ENCODE measurements around the gene SLC29A2.

The SLC29A2 gene, protein sequence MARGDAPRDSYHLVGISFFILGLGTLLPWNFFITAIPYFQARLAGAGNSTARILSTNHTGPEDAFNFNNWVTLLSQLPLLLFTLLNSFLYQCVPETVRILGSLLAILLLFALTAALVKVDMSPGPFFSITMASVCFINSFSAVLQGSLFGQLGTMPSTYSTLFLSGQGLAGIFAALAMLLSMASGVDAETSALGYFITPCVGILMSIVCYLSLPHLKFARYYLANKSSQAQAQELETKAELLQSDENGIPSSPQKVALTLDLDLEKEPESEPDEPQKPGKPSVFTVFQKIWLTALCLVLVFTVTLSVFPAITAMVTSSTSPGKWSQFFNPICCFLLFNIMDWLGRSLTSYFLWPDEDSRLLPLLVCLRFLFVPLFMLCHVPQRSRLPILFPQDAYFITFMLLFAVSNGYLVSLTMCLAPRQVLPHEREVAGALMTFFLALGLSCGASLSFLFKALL

DNA sequence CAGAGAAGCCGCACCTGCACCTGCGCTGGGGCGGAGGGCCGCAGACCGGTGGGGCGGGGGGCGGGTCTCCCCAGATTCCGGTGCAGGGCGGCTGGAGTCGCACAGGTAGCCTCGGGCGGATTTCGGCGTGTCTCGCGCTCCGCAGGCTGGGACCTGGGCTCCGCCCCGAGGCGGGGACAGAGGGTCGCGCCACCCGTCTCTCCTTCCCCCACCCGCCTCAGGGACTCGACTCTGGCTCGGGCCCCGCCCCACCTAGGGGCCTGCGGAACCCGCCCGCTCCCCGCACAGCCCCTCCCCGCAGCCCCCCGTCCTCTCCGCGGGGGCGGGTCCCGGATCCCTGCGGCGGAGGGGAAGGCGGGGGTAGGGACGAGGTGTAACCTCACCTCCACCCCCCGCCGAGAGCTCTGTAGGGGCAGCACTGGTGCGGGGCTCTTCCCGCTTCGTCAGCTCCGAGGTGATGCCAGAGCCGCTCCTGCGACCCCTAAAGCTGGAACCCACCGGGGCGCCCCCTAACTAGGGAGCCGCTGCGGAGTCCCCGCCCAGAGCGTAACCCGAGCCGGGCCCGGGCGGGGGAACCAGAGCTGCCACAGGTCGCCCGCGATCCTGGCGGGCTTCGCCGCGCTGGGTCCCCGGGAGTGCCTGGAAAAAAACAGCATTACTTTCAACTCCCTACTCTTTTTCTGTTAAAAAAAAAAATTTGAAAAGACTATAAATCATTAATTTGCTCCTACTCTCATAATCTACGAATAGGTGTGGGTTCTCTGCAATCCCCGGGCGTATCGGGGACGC is at the start of gene SLC29A2:
Gene SLC29A2 (minus strand): TSS at position 134 of the 789 bp plus-strand sequence. CDS start 169 bp downstream, outside the sequence.
- DNase-seq, result peak; percentile 90

DNA sequence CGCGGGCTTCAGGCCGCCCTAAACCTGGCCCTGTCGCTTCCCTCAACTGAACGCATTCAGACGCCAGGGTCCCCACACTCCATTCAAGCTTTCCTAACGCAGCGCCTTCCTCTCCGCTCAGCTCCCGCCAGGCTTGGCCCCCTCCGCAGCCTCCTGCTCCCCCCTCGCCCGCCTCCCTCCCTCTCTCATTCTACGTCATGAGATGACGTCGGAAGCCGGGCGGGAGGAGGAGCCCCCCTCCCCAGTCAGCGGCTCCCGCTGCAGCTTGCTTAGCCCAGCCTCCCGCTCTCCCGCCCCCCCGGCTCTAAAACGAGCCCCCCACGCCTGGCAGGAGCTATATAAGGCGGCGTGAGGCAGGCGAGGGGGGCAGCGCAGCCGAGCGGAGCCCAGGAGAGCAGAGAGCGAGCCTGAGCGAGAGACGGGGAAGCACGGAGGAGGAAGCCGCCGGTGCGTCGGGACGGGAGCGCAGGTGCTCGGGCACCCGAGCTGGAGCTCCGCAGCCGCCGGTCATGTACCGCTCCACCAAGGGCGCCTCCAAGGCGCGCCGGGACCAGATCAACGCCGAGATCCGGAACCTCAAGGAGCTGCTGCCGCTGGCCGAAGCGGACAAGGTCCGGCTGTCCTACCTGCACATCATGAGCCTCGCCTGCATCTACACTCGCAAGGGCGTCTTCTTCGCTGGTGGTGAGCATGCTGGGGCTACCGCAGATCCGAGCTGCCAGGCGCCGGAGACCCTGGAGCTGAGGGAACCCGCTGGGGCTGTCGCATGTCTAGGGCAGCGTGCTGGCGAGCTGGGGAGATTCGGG is 49.3 kb upstream of the SLC29A2 start, which contains the start of gene NPAS4:
Gene NPAS4 (plus strand): TSS at position 365 of the 806 bp plus-strand sequence. CDS start 145 bp downstream, at position 510.
- DNase-seq, result no peak

DNA sequence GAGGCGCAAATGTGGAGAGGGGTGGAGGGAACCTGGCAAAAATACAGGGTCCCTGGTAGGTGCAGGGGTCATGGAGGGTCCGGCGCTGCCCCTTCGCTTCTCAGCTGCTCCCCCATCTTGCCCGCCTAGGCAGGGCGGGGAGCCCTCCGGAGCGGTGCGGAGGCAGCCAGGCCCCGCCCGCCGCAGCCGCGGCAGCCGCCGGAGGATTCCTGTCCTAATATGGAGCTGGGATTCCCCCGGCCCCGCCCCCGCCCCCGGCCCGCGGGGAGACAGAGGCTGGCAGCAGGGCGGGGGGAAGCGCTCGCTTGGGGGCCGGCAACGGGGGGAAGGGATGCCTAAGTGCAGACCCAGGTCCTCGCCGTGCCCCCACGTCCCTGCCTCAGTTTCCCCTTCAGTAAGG is 48.3 kb upstream of the SLC29A2 start:
- no peak for DNase-seq

DNA sequence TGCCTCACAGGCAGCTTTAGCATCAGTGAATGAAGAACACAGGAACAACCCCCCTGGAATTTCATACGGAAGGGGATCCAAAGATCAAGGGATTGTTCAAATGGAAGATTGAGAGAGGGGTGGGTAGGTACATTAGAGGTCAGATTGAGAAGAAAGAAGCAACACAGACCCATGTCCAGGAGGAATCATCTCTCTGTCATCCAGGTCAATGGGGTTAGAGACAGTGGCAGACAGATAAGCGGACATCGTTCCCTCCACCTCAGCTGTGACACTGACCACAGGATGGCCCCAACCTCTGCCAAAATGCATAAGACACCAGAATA is 47.4 kb upstream of the SLC29A2 start:
- no peak for DNase-seq

DNA sequence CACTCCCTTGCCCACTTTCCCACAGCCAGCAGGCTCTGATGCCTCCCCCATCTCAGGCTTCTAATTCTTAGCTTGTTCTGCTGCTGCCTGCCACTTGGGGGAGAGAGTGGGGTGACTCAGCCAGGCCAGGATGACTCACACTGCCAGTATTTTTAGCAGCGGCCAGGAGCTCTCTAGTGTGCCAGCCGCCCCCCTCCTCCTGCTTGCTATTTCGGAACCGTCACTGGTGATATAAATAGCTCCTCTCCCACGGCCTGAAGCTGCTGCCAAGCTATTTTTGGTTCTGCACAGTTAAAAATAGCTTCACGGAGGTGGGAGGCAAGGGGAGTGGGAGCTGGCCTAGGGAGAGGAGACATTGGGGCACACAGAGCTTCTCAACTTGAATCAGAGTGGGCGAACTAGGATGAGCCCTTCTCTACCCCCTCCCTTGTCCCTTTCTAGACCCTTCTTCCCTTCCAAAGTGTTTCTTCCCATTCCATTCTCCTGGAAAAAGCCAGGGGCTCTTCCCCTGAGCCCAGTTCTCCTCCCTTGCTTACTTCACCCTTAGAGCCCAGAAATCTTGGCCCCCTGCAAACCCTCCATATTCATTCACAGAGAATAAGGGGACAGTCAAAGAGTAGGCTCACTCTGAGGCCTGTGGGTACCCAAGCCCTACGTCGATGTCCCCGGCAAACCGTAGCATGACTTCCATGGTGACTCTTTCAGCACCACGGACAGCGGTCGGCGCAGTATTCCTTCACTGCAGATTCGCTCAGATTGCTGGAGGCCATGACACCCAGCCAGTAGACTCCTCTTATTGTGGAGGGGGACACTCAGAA is 46.8 kb upstream of the SLC29A2 start:
- DNase-seq, result peak; percentile 71

DNA sequence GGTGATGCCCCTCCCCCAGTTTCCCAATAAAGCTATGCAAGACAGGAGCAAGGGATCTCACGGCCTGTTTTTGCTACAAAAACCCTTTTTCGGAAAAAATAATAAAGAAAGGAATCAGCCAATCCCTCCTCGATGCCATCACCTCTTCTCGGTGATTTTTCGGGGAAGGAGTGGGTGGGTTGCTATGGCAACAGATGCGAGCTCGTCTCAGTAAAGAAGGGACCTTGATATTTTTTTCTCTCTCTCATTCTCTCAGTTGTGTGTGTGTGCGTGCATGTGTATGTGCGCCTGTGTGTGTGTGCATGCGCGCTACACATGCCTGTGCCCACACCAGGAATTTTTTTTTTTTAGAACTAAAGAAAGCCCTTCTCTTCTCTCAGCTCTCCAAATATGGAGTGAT is 45.4 kb upstream of the SLC29A2 start:
- DNase-seq, result no peak

DNA sequence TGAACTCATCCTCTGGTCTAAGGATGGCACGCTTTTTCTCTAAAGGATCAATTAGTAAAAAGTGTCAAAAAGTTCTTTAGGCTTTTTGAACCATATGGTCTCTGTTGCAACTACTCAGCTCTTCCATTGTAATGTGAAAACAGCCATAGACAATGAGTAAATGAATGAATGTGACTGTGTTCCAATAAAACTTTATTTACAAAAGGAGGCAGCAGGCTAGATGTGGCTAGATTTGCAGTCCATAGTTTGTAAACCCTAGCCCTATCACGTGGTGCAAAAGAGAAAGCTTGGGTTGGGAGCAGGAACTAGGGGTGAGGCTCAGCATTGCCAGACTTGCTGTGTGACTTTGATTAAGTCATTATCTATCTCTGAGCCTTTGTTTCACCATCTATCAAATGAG is 43.9 kb upstream of the SLC29A2 start:
- DNase-seq, result no peak

DNA sequence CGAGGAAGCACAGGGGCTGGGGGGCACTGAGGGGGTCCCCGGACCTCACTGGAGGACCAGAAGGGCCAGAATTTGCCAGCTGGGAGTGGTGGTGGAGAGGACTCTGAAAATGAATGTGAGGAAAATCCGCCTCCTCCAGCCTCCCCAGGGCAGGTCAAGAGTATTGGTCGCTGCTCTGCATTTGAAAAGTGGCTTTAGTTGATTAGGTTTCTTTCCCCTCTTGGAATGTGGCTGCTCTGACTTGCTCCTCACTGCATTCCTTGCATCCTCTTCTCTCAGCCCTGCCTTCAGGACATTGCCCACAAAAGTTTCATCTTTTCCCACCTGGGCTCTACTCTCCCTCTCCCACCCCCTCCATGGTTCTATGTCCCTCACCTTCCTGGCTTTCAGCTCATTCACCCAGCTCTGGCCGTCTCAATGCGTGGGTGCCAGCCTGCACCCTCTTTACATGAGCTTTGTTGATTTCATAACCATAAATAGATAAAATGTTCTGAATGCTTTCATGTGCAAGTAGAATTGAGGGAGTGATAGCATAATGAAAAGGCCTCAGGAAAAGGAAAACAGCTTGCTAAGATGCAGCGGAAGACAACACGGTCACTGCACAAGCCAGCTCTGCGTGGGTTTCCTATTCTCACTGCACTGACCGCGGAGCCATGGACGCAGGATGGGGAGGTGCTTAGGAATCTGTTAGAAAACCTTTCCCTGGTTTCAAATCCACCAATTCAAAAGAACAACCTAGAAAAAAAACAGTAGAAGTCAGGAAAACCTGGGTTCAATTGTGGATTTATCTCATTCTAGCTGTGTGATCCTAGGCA is 42.8 kb upstream of the SLC29A2 start:
- no peak for DNase-seq

DNA sequence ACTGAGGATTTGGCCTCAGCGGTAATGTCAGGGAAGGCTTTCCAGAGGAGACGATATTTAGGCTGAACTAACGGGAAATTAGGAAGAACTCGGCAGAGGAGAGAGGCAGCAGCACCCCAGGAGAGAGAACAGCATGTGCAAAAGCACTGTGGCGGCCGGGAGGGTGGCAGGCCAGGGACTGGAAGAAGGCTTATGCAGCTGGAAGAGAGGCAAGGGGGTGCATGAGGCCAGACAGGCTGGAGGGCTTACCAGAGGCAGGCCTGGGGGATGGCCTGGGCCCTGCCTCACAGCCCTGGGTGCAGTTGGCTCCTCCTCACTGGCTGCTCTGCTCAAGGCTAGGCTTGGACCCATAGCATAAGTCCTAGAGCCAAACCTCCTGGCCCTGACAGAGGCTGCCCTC is 41.6 kb upstream of the SLC29A2 start:
- no peak for DNase-seq

DNA sequence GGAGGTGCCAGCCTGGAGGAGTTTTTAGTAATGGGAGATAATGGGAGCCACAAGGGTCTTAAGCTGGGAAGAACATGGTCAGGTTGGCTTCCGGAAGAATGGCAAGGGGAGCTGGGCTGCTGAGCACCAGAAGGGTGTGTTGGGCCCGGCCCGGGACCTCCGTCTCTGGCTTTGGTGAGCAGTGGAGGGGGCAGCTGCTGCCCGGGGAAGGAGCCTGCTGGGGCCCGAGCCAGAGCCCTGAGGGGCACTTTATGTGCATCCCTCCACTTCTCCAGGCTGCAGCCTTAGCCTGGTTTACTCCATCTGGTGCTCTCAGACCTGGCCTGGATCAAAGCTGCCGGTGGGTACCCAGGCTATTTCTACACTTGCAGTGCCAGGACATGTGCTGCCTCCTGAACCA is 40.5 kb upstream of the SLC29A2 start:
- DNase-seq, result no peak

DNA sequence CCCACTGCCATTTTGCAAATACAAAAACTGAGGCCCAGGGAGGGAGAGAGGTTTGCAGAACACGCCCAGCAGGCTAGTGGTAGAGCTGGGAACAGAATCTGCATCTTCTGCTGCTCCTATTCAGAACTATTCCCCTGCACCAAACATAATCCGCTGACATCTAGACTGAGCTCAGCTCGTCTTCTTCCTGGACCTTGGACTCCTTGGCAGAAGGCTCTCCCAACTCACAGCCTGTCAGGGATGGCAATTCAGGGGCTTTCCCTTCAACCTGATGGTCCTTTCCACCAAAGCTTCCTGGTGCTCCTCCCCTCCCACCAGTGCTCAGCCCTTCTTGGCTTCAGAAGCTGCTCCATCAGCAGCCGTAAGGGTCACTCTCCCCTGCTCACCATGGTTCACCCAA is 39.8 kb upstream of the SLC29A2 start:
- DNase-seq, result no peak

DNA sequence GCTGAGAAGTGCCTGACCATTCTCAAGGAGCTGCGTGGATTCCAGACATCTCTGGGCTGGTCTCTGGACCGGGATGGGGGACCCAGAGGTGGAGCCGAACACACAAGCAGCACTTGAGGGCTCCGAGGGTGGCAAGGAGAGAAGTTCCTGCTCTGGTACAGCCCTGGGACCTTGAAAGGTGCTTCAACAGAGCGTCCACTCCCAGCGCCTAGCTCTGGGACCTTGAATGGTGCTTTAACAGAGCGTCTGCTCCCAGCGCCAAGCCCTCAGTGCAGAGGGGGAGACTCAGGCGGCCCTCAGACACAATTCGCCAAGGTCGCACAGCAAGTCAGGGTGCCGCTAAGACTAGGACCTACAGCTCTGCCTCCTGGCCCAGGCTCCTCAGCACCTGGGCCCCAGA is 38.6 kb upstream of the SLC29A2 start:
- no peak for DNase-seq

DNA sequence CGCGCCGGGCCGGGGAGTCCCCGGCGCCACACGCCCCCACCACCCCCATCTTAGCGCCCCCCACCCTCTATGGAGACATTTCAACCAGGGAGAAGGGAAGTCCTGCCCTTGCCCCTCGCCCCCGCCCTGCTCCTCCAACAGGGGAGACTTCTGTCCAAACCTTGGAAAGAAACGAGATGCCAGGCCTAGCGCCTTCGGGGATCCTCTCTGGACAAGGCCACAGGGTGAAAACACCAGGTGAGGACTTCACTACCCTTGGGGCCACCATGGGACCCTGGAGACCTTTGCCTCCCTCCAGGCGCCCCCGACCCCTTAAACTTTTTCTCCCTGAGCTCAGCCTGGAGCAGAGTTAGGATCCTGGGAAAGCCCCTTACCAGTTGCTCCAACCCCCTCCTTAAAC is 37.7 kb upstream of the SLC29A2 start:
- DNase-seq, result no peak

DNA sequence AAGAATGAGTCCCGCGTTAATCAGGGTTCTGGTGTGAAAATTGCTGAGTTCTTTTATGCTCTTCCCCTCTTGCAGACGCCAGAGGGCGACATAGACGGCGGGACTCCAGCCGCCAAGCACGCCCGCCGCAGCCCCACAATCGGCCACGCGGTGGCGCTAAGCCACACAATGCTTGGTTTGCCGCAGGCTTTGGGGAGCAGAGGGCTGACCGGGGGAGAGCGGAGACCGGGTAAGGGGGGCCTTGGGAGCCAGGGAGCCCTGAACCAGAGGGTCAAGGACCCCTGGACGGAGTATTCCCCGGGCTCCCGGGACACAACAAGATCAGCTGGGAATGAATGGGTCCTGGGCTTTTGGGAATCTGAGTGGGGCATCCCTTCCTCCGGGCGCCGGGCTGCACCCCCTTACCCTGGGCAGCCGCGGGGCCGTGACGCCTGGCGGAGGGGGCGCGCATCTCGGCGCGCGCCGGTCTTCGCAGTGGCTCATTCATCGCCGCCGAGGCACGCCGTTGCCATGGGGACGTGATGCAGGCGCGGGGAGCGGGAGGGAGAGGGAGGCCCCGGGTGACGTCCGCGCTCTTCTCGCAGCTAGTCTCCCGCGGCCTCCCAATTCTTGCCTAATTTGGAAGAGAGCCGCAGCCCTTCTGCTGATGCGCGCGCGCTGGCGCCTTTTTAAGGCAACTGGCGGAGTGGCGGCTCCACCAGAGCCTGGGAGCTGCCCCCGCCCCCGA is 37.1 kb upstream of the SLC29A2 start:
- peak; percentile 92 for DNase-seq

DNA sequence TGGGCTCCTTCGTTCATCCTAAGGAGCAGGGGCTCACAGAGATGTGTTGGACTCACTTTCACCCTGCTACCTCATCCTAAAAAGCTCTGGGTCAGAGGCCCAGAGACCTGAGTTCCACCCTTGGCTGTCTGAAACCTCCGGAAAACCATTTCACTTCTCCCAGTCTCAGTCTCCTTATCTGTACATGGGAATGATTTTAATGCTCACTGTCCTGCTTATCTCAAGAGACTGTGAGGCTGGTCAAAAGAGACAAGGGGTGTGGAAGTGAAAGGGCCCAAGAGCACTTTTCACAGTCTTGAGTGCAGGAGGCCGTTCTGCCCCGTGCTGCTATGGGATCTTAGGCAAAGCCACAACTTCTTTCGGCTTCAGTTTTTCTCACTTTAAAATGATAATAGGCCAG is 36.1 kb upstream of the SLC29A2 start:
- DNase-seq, result no peak

DNA sequence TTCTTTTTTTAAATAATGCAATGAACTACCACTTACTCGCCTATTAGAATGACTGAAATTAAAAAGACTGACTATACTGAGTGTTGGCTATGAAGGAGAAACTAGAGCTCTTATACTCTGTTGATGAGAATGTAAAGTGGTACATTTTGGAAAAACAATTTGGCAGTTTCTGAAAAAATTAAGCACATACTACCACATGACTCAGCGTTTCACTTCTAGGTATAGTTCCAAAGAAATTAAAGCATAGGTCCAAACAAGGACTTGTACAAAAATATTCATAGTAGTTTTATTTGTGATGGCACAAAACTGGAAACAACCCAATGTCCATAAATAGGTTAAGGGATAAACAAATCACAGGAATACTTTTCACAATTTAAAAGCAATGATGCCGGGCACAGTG is 22.4 kb upstream of the SLC29A2 start:
- DNase-seq, result no peak

DNA sequence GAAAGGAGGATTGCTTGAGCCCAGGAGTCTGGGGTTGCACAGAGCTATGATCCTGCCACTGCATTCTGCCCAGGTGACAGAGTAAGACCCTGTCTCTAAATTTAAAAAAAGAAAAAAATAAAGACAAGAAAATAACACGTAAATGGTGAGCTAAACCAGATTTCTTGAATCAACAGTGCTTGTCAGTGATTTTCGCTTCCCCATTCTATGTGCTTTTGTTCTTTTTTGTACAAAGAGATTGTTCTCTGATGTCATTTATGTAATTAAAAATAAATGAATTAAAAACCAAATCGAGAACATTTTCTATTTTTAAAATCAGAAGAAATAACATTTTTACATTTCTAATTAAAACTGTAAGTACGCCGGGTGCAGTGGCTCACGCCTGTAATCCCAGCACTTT is 19.8 kb upstream of the SLC29A2 start:
- no peak for DNase-seq

DNA sequence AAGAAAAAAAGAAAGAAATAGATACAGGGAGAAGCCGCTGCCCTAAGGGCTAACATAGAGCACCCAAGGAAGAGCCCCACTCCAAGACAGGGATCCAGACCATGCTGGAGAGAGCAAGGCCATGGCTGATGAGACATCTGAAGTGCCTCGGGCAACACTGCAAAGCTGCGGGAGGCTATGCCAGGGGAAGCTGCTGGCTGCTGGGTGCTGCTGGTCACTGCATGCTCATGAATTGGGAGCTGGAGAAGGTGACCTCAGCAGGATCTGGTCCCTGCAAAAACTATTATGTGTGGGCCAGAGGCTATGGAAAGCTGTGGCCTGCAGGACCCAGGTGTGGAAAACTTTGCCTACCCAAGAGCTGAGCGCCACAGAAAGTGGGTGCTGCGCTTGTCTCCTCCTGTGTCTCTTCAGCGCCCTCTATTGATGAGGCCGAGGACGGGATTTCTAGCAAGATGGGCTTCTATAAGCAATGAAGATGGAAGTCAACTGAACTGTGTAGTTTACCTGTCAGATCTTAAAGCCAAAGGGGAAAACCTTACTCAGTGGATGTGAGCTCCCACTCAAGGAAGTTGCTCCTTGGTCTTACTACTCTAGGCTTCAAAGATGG is 17.3 kb upstream of the SLC29A2 start:
- peak; percentile 86 for DNase-seq

DNA sequence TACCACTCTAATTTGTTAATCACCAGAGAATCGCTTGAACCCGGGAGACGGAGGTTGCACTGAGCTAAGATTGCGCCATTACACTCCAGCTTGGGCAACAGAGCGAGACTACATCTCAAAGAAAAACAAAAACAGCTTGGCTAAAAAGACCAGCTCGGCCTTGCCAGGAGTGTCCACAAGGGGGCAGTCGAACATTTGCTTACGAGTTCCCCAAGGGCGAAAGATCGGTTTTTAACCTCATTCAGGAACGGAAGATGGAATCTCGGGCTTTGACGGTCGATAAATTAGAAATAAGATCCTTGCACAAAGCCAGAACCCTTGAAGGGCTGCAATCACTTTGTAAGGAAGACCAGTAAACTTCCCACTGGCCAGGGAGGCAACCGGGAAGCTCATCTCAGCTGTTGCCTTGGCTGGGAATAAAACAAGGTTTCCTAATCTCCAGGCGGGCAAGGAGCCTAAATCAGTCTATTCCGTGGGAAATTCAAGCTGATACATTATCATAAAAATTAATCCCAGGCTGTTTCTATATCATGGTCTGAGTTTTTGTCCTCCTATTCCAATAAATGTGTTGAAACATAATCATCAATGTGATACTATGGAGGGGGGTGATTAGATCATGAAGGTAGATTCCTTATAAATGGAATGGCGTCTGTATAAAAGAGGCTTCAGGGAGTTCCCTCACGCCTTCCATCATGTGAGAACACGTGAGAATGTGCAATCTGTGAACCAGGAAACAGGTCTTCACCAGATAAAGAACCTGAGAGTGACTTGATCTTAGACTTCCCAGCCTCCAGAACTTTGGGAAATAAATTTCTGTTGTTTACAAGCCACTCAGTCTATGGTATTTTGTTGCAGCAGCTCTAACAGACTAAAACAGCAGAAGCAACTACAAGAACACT is 14.9 kb upstream of the SLC29A2 start:
- DNase-seq, result peak; percentile 92

All from OCI-M1 (cell line).